PC-3 (cell line): ENCODE measurements around the gene MYO5C.

Source experiments
- EZH2 ChIP-seq: fragments of 300-600 bp; sonication (generic); IDR thresholded peaks from one replicate; pipeline ENCODE4 v1.6.1; 2017; ENCODE audit warnings: antibody characterized with exemption, mild to moderate bottlenecking, low read length; ENCODE audit not compliant: unreplicated experiment
- EZH2phosphoT487 ChIP-seq: fragments of 300-600 bp; sonication (generic); IDR thresholded peaks from 2 replicates; pipeline ENCODE4 v1.6.1; 2018; ENCODE audit warnings: mild to moderate bottlenecking, antibody characterized with exemption, low read length, borderline replicate concordance
- TF ChIP-seq, protein P1 (sequence below): fragments of 300-600 bp; sonication (generic); conservative IDR thresholded peaks from 2 replicates; pipeline ENCODE4 v1.5.1; 2017; ENCODE audit warnings: antibody characterized with exemption, low read depth, mild to moderate bottlenecking, low read length

DNA sequence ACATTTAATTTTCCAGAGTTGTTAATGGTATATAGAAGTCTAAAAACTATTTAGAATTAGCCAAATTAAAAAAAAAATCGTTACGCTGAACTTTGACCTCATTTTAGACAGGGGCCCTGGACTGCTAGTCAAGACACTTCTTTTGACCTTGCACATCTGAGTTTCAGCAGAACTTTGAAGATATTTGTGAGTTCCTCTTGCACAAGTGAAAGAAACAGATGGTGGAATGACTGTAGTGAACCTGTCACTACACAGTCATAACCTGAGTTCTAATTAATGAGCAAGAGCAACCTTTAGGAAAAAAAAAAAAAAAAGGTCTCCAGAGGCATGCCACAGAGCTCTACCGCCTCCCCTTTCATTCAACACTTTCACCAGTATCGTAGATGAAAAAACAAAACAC lies 5.3 kb downstream of the MYO5C start:
- TF ChIP-seq EZH2phosphoT487 (no peak), EZH2 (no peak)
- TF ChIP-seq, protein P1, sequence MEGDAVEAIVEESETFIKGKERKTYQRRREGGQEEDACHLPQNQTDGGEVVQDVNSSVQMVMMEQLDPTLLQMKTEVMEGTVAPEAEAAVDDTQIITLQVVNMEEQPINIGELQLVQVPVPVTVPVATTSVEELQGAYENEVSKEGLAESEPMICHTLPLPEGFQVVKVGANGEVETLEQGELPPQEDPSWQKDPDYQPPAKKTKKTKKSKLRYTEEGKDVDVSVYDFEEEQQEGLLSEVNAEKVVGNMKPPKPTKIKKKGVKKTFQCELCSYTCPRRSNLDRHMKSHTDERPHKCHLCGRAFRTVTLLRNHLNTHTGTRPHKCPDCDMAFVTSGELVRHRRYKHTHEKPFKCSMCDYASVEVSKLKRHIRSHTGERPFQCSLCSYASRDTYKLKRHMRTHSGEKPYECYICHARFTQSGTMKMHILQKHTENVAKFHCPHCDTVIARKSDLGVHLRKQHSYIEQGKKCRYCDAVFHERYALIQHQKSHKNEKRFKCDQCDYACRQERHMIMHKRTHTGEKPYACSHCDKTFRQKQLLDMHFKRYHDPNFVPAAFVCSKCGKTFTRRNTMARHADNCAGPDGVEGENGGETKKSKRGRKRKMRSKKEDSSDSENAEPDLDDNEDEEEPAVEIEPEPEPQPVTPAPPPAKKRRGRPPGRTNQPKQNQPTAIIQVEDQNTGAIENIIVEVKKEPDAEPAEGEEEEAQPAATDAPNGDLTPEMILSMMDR, result no peak
